Aorta (tissue), 5 donors: ENCODE measurements around the gene NIPBL. TPM values are rescaled to one million over a fixed set of nuclear protein-coding genes. Genes with fewer than 3 reads are reported as not detected.
"Not testable (repeated sequence)": the region's sequence is repeated elsewhere in the genome, so short reads cannot be mapped to it uniquely, and the experiment has no call there.

Experiments
- ATAC-seq: fragments of 200-7000 bp; cut with Tn5 transposase; one replicate; pipeline ENCODE4 v1.9.1; 2022; ENCODE audit warnings: moderate library complexity; ENCODE audit not compliant: low FRiP score
- DNase-seq, 2 donors: peaks; one replicate each; pipeline ENCODE4 v3.0.0-alpha.2; 2020
- H3K27ac ChIP-seq, 2 donors: one replicate each; pipeline ENCODE4 v1.5.1; 2013; ENCODE audit warnings: low read length in 2 of 2, mild to moderate bottlenecking in 2 of 2, moderate library complexity in 2 of 2, control low read depth in 1 of 2, inconsistent platforms in 1 of 2, low read depth in 1 of 2
- H3K27me3 ChIP-seq, 2 donors: one replicate each; pipeline ENCODE4 v1.6.1; 2013; ENCODE audit warnings: control low read depth in 1 of 2, low read length in 1 of 2, mild to moderate bottlenecking in 1 of 2, moderate library complexity in 1 of 2; ENCODE audit not compliant: insufficient read depth in 2 of 2, control insufficient read depth in 1 of 2
- H3K36me3 ChIP-seq, 2 donors: one replicate each; pipeline ENCODE4 v1.6.1; 2013; ENCODE audit warnings: control low read depth in 1 of 2, low read length in 1 of 2, mild to moderate bottlenecking in 1 of 2; ENCODE audit not compliant: insufficient read depth in 2 of 2, control insufficient read depth in 1 of 2
- H3K4me1 ChIP-seq, 2 donors: one replicate each; pipeline ENCODE4 v1.6.1; 2013; ENCODE audit warnings: low read length in 2 of 2, control low read depth in 1 of 2, mild to moderate bottlenecking in 1 of 2, moderate library complexity in 1 of 2; ENCODE audit not compliant: insufficient read depth in 2 of 2, control insufficient read depth in 1 of 2
- H3K4me3 ChIP-seq, 2 donors: one replicate each; pipeline ENCODE4 v1.5.1; 2013; ENCODE audit warnings: low read length in 2 of 2, control low read depth in 1 of 2, mild to moderate bottlenecking in 1 of 2
- H3K9me3 ChIP-seq: one replicate; pipeline ENCODE4 v1.6.1; 2013; ENCODE audit warnings: mild to moderate bottlenecking, low read length; ENCODE audit not compliant: control insufficient read depth
- WGBS, 2 donors: extraction: QIAGEN DNeasy Blood & Tissue Kit; methylation state at CpG; one replicate each; pipeline ENCODE4 v1.1.7; 2013; 5-methylcytosine and 5-hydroxymethylcytosine counted together
- intact Hi-C, 2 donors: fragments of 100-400 bp; cut with DNase I; formaldehyde crosslinking; loops; one replicate each; pipeline versions ENCODE4 v1.14.2 to v1.15.0; 2022
- polyA plus RNA-seq, 2 donors: library from polyadenylated mRNA; stranded (reverse); fragments of 200-250 nt; gene quantifications; one replicate each; pipeline ENCODE4 v1.2.3, GENCODE V29; 2013
- total RNA-seq, 2 donors: library from RNA; stranded (reverse); fragmentation: NEBNext Ultra II Directional; extraction: Animal tissue kit (Norgen Biotek cat#: 25700); gene quantifications; one replicate each; pipeline ENCODE4 v1.2.1, GENCODE V29; 2021
- donor health status: healthy with polysubstance abuse.
- donor health status: Bipolar disorder and iron deficiency.
- donor health status: DM: no; HTN: no; CAD: no.
- donor health status: DM: no; HTN: no; CAD: no.
- donor health status: DM: yes; HTN: yes; CAD: no.

NIPBL gene
- total and polyA plus RNA-seq, 4 donors = 5.1 to 81.3 (median 40.0) TPM

DNA sequence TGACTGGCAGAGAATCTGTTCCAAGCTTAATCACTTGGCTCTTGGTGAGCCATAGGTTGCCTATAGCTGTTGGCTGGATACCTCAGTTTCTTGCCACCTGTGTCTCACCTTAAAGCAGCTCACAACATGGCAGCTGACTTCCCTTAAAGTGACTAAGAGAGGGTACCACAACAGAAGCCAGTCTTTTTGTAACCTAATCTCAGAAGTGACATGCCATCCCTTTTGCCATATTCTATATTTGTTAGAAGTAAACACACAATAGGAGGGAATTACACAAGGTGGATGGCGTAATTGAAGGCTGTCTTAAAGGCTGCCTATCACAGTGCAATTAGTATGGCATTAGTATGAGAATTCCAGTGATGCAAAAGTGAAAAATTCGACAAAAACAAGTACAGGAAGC is 28.1 kb downstream of the NIPBL start:
- Histone ChIP-seq H3K36me3 (no peaks in the 10 kb centered on the region), H3K9me3 (no peaks in the 10 kb centered on the region), H3K27ac (no peak overlapping the region), H3K4me1 (peaks cover 0 to 3% of the 10 kb centered on the region in 2 donors), H3K4me3 (no peak overlapping the region), H3K27me3 (no peaks in the 10 kb centered on the region)
- no peak for DNase-seq
- intact Hi-C loops = no loop called here
- no peak for ATAC-seq
- 93 to 98% methylated on average over 2 of the region's 2 CpGs for WGBS, 2 donors

DNA sequence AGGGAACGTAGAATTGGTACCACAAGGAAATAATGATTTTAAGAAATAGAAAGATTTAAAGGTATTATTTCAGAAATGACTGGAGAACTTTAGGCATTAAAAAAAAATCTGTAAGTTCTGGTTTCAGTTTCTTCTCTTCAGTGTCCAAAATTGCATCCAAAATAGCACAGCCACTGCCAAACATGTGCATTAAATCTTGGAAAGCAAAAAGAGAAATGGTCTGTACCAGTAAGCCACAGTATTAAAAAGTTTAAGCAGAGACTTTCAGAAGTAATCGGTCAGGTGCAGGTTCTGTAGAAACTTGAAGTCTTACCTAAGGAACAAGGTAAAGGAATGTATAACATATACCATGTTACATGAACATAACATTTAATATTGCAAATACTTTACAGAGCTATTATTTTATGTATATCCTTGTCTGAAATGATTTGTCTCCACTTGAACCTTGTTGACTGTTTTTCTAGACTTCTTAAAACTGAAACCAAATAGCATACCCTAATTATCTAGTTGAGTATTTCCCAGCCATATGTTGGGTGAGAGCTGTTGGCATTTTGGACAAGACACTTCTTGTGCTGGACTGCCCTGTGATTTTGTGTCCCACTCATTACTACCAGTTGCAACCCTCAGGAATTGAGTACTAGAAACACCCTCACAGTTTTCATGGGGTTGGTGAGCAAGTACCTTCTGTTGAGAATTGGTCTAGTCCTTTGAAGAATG is 32.1 kb downstream of the NIPBL start:
- WGBS, 2 donors = 72 to 76% methylated on average over 2 of the region's 2 CpGs

DNA sequence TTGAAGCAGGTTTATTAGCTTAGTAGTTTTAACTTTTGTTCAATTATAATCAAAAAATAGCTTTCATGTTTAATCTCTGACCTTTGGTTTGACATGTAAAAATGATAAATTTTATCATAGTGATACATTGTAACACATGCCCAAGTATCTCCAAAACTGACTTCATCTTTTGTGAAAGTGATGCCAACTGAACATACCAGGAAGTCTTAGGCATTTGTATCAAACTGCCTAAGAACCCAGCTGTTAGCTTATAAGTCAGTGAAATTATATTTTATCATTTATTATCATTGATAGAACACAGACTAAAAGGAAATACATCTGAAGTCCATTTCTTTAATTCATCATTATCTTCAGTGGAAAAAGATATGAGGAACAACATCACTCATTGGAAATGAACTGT is 39.1 kb downstream of the NIPBL start:
- no peak overlapping the region for H3K4me3 ChIP-seq
- no peaks in the 10 kb centered on the region for H3K36me3 ChIP-seq
- DNase-seq (no peak), ATAC-seq (no peak)
- intact Hi-C loops = no loop called here
- H3K27ac ChIP-seq = no peak overlapping the region
- H3K4me1 ChIP-seq = peaks cover 0 to 2% of the 10 kb centered on the region in 2 donors
- H3K9me3 ChIP-seq = no peaks in the 10 kb centered on the region
- H3K27me3 ChIP-seq = no peaks in the 10 kb centered on the region

More for the DNA sequence above, 32.1 kb downstream of the NIPBL start:
- Histone ChIP-seq H3K36me3 (no peaks in the 10 kb centered on the region), H3K9me3 (no peaks in the 10 kb centered on the region), H3K4me3 (no peak overlapping the region), H3K27me3 (no peaks in the 10 kb centered on the region), H3K4me1 (peaks cover 2 to 5% of the 10 kb centered on the region in 2 donors), H3K27ac (no peak overlapping the region)
- DNase-seq (no peak), ATAC-seq (no peak)
- intact Hi-C loops = no loop called here

DNA sequence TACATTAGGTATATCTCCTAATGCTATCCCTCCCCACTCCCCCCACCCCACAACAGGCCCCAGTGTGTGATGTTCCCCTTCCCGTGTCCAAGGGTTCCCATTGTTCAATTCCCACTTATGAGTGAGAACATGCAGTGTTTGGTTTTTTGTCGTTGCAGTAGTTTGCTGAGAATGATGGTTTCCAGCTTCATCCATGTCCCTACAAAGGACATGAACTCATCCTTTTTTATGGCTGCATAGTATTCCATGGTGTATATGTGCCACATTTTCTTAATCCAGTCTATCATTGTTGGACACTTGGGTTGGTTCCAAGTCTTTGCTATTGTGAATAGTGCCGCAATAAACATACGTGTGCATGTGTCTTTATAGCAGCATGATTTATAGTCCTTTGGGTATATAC is 40.0 kb downstream of the NIPBL start:
- H3K4me3 ChIP-seq, intact Hi-C loops, H3K27me3 ChIP-seq, H3K36me3 ChIP-seq, ATAC-seq, H3K9me3 ChIP-seq, DNase-seq, H3K4me1 ChIP-seq, H3K27ac ChIP-seq: not testable (repeated sequence)
- 87 to 100% methylated on average over 3 to 4 of the region's 4 CpGs for WGBS, 2 donors

DNA sequence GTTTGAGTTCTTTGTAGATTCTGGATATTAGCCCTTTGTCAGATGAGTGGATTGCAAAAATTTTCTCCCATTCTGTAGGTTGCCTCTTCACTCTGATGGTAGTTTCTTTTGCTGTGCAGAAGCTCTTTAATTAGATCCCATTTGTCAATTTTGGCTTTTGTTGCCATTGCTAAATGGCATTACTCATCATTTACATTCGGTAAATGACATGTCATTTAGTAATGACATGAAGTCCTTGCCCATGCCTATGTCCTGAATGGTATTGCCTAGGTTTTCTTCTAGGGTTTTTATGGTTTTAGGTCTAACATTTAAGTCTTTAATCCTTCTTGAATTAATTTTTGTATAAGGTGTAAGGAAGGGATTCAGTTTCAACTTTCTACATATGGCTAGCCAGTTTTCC is 40.8 kb downstream of the NIPBL start:
- H3K27me3 ChIP-seq, ATAC-seq, intact Hi-C loops, H3K9me3 ChIP-seq, H3K4me3 ChIP-seq, H3K4me1 ChIP-seq, DNase-seq, H3K27ac ChIP-seq, H3K36me3 ChIP-seq: not testable (repeated sequence)
- WGBS, 2 donors = 95% methylated on average over 1 of the region's 1 CpG

DNA sequence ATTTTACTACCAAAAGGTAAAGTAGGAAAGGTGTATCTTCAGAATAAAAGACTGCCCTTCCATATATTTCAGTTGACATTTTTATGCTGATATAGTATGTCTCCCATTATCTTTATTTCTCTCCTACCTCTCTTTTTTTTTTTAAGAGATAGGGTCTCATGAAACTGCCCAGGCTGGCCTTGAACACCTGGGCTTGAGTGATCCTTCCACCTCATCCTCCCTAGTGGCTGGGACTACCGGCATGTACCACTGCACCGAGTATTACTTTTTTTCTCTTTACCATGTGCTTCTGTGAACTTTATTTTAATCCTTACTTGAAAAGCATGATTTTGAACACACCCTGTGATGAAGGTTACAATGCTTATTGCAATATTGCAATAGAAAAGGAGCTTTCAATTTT is 42.7 kb downstream of the NIPBL start:
- 67 to 68% methylated on average over 2 of the region's 2 CpGs for WGBS, 2 donors
- no peak overlapping the region for H3K4me3 ChIP-seq
- intact Hi-C loops = no loop called here

DNA sequence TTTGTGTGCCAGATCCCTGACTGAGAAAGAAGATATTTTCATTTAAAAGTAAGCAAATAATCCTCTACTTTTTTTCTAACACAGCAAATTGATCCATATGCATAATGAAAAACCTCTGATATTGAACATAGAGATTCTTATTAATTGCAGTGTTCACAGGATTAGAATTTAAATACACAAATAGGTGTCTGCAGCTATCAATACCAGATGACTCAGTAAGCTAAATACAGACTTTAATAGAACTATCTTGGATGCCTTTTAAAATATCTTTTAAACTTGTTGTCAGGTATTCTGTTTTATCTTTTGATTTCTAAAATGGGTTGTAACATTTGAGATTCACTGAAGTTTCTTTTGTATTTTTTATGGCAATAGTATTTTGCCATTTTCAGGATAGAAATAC is 43.1 kb downstream of the NIPBL start:
- Histone ChIP-seq H3K36me3 (no peaks in the 10 kb centered on the region), H3K27ac (no peak overlapping the region), H3K9me3 (no peaks in the 10 kb centered on the region), H3K4me3 (no peak overlapping the region), H3K27me3 (no peaks in the 10 kb centered on the region), H3K4me1 (no peaks in the 10 kb centered on the region)
- no peak for ATAC-seq
- intact Hi-C loops = no loop called here
- no peak for DNase-seq

More for the DNA sequence above, 42.7 kb downstream of the NIPBL start:
- Histone ChIP-seq H3K27ac (no peak overlapping the region), H3K4me1 (no peaks in the 10 kb centered on the region), H3K27me3 (no peaks in the 10 kb centered on the region), H3K9me3 (no peaks in the 10 kb centered on the region), H3K36me3 (no peaks in the 10 kb centered on the region)
- DNase-seq (no peak), ATAC-seq (no peak)

DNA sequence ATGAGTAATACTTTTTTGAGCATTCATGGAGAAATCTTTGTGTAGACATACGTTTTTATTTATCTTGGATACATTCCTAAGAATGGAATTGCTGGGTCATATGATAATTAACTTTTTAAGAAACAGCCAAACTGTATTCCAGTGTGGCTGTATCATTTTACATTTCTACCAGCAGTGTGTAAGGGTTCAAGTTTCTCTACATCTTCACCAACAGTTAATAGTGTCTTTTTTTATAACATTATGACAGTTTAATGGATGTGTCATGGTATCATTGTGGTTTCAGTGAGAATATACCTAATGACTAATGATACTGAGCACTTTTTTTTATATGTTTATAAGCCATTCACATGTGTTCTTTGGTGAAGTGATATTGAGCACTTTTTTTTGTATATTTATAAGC is 52.4 kb downstream of the NIPBL start:
- intact Hi-C loops = no loop called here
- Histone ChIP-seq H3K9me3 (no peaks in the 10 kb centered on the region), H3K36me3 (no peaks in the 10 kb centered on the region), H3K27ac (no peak overlapping the region), H3K4me3 (no peak overlapping the region), H3K27me3 (no peaks in the 10 kb centered on the region), H3K4me1 (peaks cover 0 to 3% of the 10 kb centered on the region in 2 donors)
- no peak for DNase-seq
- no peak for ATAC-seq
- WGBS, 2 donors = 2 to 8% methylated on average over 1 of the region's 1 CpG

DNA sequence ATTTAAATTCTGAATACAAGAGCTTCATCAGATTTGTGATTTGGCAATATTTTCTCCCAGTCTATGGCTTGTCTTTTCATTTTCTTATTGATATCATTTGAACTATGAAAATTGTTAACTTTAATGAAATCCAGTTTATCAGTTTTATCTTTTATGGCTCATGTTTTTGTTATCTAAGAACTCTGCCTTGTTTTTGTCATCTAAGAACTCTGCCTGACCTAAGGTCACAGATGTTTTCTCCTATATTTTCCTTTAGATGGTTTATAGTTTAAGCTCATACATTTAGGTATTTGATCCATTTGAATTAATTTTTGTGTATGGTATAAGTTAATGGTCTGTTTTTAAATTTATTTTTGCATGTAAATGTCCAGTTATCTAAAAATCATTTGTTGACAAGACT is 52.9 kb downstream of the NIPBL start:
- no peak overlapping the region for H3K4me3 ChIP-seq
- no peak overlapping the region for H3K27ac ChIP-seq
- ATAC-seq = no peak
- intact Hi-C loops = no loop called here
- no peaks in the 10 kb centered on the region for H3K27me3 ChIP-seq
- H3K36me3 ChIP-seq = no peaks in the 10 kb centered on the region
- DNase-seq = no peak
- peaks cover 0 to 3% of the 10 kb centered on the region in 2 donors for H3K4me1 ChIP-seq
- H3K9me3 ChIP-seq = no peaks in the 10 kb centered on the region
